SIG-M5 treated with dmso at 0.1 percent for 504 hours (cell line): Measurements from ENCODE around the gene TMEM135.
A peak's percentile ranks its signal among the peaks of the same experiment; 100 is the strongest.
"Not testable (repeated sequence)": the region's sequence is repeated elsewhere in the genome, so short reads cannot be mapped to it uniquely, and the experiment has no call there.

ENCODE experiments used
- DNase-seq: peaks from one replicate; lab custom pipeline; 2025; ENCODE audit not compliant: unreplicated experiment; lab: John Stamatoyannopoulos, UW

Gene TMEM135

GRCh38 chr11:87037450-87038234, at the start of gene TMEM135:
TSS of gene TMEM135 (plus strand) at chr11:87037934. CDS start at chr11:87038046, 112 bp downstream.
- DNase-seq: peak; percentile 79

- no peak for DNase-seq
Measured at GRCh38 chr11:86988351-86988881, 49.3 kb upstream of the TMEM135 start.

- DNase-seq: no peak
Measured at GRCh38 chr11:86990031-86990430, 47.7 kb upstream of the TMEM135 start.

GRCh38 chr11:86990515-86990914, 47.2 kb upstream of the TMEM135 start:
- DNase-seq: no peak

GRCh38 chr11:86991341-86991740, 46.4 kb upstream of the TMEM135 start:
- no peak for DNase-seq

GRCh38 chr11:86992340-86992739, 45.4 kb upstream of the TMEM135 start:
- not testable (repeated sequence) for DNase-seq

GRCh38 chr11:86993031-86993430, 44.7 kb upstream of the TMEM135 start:
- DNase-seq: no peak

- no peak for DNase-seq
Measured at GRCh38 chr11:86996953-86997570, 40.7 kb upstream of the TMEM135 start.

- no peak for DNase-seq
Measured at GRCh38 chr11:86999388-86999787, 38.3 kb upstream of the TMEM135 start.

GRCh38 chr11:86999859-87000753, 37.6 kb upstream of the TMEM135 start:
- peak; percentile 41 for DNase-seq

GRCh38 chr11:87002918-87003317, 34.8 kb upstream of the TMEM135 start:
- DNase-seq: no peak

GRCh38 chr11:87004281-87004680, 33.5 kb upstream of the TMEM135 start:
- DNase-seq: not testable (repeated sequence)

- DNase-seq: no peak
Measured at GRCh38 chr11:87005569-87005921, 32.2 kb upstream of the TMEM135 start.

GRCh38 chr11:87006035-87006434, 31.7 kb upstream of the TMEM135 start:
- no peak for DNase-seq

- DNase-seq: no peak
Measured at GRCh38 chr11:87007963-87008362, 29.8 kb upstream of the TMEM135 start.

- DNase-seq: no peak
Measured at GRCh38 chr11:87012089-87012488, 25.6 kb upstream of the TMEM135 start.

- DNase-seq: no peak
Measured at GRCh38 chr11:87012673-87013072, 25.1 kb upstream of the TMEM135 start.

- DNase-seq: no peak
Measured at GRCh38 chr11:87013912-87014825, 23.6 kb upstream of the TMEM135 start.

- no peak for DNase-seq
Measured at GRCh38 chr11:87015645-87016044, 22.1 kb upstream of the TMEM135 start.

GRCh38 chr11:87019613-87020271, 18.0 kb upstream of the TMEM135 start:
- no peak for DNase-seq
